HFFc6 (cell line): ENCODE measurements around the gene MRPS5. TPM values are rescaled to one million over a fixed set of nuclear protein-coding genes. Genes with fewer than 3 reads are reported as not detected.
"Not testable (repeated sequence)": the region's sequence is repeated elsewhere in the genome, so short reads cannot be mapped to it uniquely, and the experiment has no call there.

ENCODE experiments used
- DNase-seq: peaks from one replicate; pipeline ENCODE4 v3.0.0-alpha.2; 2018
- H3K27ac Mint-ChIP-seq: 2 replicates; pipeline ENCODE4 v1.8.0; 2020; ENCODE audit warnings: mild to moderate bottlenecking, mixed read lengths
- H3K27me3 Mint-ChIP-seq: 2 replicates; pipeline ENCODE4 v1.8.0; 2021; ENCODE audit warnings: mild to moderate bottlenecking, moderate library complexity, mixed read lengths; ENCODE audit not compliant: insufficient read depth
- H3K36me3 Mint-ChIP-seq: 2 replicates; pipeline ENCODE4 v1.8.0; 2021; ENCODE audit warnings: low read depth, mixed read lengths
- H3K4me1 Mint-ChIP-seq: 2 replicates; pipeline ENCODE4 v1.8.0; 2020; ENCODE audit warnings: low read depth, mixed read lengths
- H3K4me3 Mint-ChIP-seq: 2 replicates; pipeline ENCODE4 v1.8.0; 2020; ENCODE audit warnings: mild to moderate bottlenecking, moderate library complexity, mixed read lengths
- H3K9me3 Mint-ChIP-seq: 2 replicates; pipeline ENCODE4 v1.8.0; 2020; ENCODE audit warnings: mild to moderate bottlenecking, mixed read lengths
- total RNA-seq, 6 experiments: library from RNA; stranded (reverse); fragmentation: NEBNext Ultra II Directional; extraction: Animal tissue kit (Norgen Biotek cat#: 25700); gene quantifications; 2 replicates in 1 of 6; 3 replicates in 5 of 6; pipeline ENCODE4 v1.2.3, GENCODE V29; 2021
- TF ChIP-seq, protein P1 (sequence below): fragments of 200-600 bp; sonication (generic); IDR thresholded peaks from 2 replicates; pipeline ENCODE4 v1.5.0; 2021; ENCODE audit warnings: antibody characterized with exemption, mild to moderate bottlenecking

Gene MRPS5
- total RNA-seq, 6 experiments from 2014 or later, result 39.8 to 46.0 (median 41.3) TPM

DNA sequence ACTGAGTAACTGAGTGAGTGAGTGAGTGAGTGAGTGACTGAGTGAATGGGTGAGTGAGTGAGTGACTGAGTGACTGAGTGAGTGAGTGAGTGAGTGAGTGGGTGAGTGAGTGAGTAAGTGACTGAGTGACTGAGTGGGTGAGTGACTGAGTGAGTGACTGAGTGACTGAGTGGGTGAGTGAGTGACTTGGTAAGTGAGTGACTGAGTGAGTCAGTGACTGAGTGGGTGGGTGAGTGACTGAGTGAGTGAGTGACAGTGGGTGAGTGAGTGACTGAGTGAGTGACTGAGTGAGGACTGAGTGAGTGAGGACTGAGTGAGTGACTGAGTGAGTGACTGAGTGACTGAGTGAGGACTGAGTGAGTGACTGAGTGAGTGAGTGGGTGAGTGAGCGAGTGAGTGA, 82.2 kb downstream of the MRPS5 start:
- Mint-ChIP-seq H3K27me3 (peaks cover 26% of the 10 kb centered on the region), H3K4me1 (peaks cover 11% of the 10 kb centered on the region), H3K9me3 (peaks cover 34% of the 10 kb centered on the region), H3K4me3 (no peak overlapping the region), H3K36me3 (peaks cover 17% of the 10 kb centered on the region), H3K27ac (no peak overlapping the region)
- TF ChIP-seq, protein P1, sequence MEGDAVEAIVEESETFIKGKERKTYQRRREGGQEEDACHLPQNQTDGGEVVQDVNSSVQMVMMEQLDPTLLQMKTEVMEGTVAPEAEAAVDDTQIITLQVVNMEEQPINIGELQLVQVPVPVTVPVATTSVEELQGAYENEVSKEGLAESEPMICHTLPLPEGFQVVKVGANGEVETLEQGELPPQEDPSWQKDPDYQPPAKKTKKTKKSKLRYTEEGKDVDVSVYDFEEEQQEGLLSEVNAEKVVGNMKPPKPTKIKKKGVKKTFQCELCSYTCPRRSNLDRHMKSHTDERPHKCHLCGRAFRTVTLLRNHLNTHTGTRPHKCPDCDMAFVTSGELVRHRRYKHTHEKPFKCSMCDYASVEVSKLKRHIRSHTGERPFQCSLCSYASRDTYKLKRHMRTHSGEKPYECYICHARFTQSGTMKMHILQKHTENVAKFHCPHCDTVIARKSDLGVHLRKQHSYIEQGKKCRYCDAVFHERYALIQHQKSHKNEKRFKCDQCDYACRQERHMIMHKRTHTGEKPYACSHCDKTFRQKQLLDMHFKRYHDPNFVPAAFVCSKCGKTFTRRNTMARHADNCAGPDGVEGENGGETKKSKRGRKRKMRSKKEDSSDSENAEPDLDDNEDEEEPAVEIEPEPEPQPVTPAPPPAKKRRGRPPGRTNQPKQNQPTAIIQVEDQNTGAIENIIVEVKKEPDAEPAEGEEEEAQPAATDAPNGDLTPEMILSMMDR, result no peak
- no peak for DNase-seq

DNA sequence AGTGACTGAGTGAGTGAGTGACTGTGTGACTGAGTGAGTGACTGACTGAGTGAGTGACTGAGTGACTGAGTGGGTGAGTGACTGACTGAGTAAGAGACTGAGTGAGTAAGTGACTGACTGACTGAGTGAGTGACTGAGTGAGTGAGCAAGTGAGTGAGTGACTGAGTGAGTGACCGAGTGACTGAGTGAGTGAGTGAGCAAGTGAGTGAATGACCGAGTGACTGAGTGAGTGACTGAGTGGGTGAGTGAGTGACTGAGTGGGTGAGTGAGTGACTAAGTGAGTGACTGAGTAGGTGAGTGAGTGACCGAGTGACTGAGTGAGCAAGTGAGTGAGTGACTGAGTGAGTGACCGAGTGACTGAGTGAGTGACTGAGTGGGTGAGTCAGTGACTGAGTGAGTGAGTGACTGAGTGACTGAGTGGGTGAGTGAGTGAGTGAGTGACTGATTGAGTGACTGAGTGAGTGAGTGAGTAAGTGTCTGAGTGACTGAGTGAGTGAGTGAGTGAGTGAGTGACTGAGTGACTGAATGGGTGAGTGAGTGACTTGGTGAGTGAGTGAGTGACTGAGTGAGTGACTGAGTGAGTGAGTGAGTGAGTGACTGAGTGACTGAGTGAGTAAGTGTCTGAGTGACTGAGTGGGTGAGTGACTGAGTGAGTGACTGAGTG, 82.8 kb downstream of the MRPS5 start:
- Mint-ChIP-seq H3K27ac (no peak overlapping the region), H3K4me1 (peaks cover 8% of the 10 kb centered on the region), H3K27me3 (peaks cover 26% of the 10 kb centered on the region), H3K4me3 (no peak overlapping the region), H3K9me3 (peaks cover 34% of the 10 kb centered on the region), H3K36me3 (peaks cover 17% of the 10 kb centered on the region)
- DNase-seq, result no peak
- TF ChIP-seq, protein P1, result no peak

DNA sequence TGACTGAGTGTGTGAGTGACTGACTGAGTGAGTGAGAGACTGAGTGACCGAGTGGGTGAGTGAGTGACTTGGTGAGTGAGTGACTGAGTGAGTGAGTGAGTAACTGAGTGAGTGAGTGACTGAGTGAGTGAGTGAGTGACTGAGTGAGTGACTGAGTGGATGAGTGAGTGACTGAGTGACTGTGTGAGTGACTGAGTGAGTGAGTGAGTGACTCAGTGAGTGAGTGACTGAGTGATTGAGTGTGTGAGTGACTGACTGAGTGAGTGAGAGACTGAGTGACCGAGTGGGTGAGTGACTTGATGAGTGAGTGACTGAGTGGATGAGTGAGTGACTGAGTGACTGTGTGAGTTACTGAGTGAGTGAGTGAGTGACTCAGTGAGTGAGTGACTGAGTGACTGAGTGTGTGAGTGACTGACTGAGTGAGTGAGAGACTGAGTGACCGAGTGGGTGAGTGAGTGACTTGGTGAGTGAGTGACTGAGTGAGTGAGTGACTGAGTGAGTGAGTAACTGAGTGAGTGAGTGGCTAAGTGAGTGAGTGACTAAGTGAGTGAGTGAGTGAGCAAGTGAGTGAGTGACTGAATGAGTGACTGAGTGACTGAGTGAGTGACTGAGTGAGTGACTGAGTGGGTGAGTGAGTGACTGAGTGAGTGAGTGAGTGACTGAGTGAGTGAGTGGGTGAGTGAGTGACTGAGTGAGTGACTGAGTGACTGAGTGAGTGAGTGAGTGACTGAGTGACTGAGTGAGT, 83.6 kb downstream of the MRPS5 start:
- Mint-ChIP-seq H3K36me3 (peaks cover 17% of the 10 kb centered on the region), H3K27me3 (peaks cover 30% of the 10 kb centered on the region), H3K9me3 (peaks cover 34% of the 10 kb centered on the region)
- not testable (repeated sequence) for H3K4me1 Mint-ChIP-seq, H3K27ac Mint-ChIP-seq, DNase-seq, H3K4me3 Mint-ChIP-seq

DNA sequence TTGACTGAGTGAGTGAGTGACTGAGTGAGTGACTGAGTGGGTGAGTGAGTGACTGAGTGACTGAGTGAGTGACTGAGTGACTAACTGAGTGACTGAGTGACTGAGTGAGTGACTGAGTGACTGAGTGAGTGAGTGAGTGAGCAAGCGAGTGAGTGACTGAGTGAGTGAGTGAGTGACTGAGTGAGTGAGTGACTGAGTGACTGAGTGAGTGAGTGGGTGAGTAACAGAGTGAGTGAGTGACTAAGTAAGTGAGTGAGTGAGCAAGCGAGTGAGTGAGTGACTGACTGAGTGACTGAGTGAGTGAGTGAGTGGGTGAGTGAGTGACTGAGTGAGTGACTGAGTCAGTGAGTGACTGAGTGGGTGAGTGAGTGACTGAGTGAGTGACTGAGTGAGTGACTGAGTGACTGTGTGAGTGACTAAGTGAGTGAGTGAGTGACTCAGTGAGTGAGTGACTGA, 84.2 kb downstream of the MRPS5 start:
- Mint-ChIP-seq H3K36me3 (peaks cover 17% of the 10 kb centered on the region), H3K4me1 (no peaks in the 10 kb centered on the region), H3K4me3 (no peak overlapping the region), H3K9me3 (peaks cover 34% of the 10 kb centered on the region), H3K27me3 (peaks cover 29% of the 10 kb centered on the region), H3K27ac (no peak overlapping the region)
- no peak for DNase-seq
- TF ChIP-seq, protein P1, result no peak

DNA sequence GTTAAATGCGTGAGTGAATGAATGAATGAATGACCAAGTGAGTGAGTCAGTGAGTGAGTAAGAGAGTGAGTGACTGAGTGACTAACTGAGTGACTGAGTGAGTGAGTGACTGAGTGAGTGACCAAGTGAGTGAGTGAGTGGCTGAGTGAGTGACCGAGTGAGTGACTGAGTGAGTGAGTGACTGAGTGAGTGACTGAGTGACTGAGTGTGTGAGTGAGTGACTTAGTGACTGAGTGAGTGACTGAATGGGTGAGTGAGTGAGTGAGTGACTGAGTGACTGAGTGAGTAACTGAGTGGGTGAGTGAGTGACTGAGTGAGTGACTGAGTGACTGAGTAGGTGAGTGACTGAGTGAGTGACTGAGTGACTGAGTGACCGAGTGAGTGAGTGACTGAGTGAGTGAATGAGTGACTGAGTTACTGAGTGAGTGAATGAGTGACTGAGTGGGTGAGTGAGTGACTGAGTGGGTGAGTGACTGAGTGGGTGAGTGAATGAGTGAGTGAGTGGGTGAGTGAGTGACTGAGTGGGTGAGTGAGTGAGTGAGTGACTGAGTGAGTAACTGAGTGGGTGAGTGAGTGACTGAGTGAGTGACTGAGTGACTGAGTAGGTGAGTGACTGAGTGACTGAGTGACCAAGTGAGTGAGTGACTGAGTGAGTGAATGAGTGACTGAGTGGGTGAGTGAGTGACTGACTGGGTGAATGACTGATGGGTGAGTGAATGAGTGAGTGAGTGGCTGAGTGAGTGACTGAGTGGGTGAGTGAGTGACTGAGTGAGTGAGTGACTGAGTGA, 84.8 kb downstream of the MRPS5 start:
- Mint-ChIP-seq H3K9me3 (peaks cover 34% of the 10 kb centered on the region), H3K27ac (no peak overlapping the region), H3K4me1 (no peaks in the 10 kb centered on the region), H3K4me3 (no peak overlapping the region), H3K27me3 (peaks cover 22% of the 10 kb centered on the region), H3K36me3 (peaks cover 17% of the 10 kb centered on the region)
- DNase-seq, result no peak
- TF ChIP-seq, protein P1, result no peak

Other genes with a start within 250 kb of the MRPS5 start
- gene MAL, start 96.1 kb downstream of the MRPS5 start, total RNA-seq, result not detected
- 1 to 10 TPM; 6.3 to 8.2 (median 7.1) TPM for gene ZNF514, start 38.0 kb upstream of the MRPS5 start, total RNA-seq
- gene ZNF2, start 44.0 kb upstream of the MRPS5 start, total RNA-seq, result 1 to 10 TPM; 3.8 to 5.0 (median 4.0) TPM
- under 1 TPM; 0.43 to 0.87 (median 0.62) TPM for gene ZNF892, start 85.7 kb upstream of the MRPS5 start, total RNA-seq
- under 1 TPM in 5 of 6 experiments, not detected in 1; 0.12 to 0.68 (median 0.35) TPM for gene PROM2, start 152.6 kb upstream of the MRPS5 start, total RNA-seq
- gene KCNIP3, start 175.5 kb upstream of the MRPS5 start, total RNA-seq, result 1 to 10 TPM in 2 of 6 experiments, under 1 TPM in 4; 0.56 to 2.4 (median 0.67) TPM